ENCODE data around the gene ZBTB8OS.

DNA sequence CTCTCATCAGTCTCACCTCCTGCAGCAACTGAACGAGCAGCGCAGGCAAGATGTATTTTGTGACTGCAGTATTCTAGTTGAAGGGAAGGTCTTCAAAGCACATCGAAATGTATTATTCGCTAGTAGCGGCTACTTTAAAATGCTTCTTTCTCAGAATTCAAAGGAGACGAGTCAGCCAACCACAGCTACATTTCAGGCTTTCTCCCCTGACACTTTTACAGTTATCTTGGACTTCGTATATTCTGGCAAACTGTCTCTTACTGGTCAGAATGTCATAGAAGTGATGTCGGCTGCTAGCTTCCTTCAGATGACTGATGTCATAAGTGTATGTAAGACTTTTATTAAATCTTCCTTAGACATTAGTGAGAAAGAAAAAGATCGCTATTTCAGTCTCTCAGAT, 57.4 kb downstream of the ZBTB8OS start:
- TF ChIP-seq, protein P1, sequence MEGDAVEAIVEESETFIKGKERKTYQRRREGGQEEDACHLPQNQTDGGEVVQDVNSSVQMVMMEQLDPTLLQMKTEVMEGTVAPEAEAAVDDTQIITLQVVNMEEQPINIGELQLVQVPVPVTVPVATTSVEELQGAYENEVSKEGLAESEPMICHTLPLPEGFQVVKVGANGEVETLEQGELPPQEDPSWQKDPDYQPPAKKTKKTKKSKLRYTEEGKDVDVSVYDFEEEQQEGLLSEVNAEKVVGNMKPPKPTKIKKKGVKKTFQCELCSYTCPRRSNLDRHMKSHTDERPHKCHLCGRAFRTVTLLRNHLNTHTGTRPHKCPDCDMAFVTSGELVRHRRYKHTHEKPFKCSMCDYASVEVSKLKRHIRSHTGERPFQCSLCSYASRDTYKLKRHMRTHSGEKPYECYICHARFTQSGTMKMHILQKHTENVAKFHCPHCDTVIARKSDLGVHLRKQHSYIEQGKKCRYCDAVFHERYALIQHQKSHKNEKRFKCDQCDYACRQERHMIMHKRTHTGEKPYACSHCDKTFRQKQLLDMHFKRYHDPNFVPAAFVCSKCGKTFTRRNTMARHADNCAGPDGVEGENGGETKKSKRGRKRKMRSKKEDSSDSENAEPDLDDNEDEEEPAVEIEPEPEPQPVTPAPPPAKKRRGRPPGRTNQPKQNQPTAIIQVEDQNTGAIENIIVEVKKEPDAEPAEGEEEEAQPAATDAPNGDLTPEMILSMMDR (IDR thresholded peaks at IDR 0.05; ENCODE audit: low read length): no peak
- TF ChIP-seq EZH2 (optimal IDR thresholded peaks at IDR 0.05; ENCODE audit: low read depth, low read length) (no peak), EZH2phosphoT487 (IDR thresholded peaks at IDR 0.05; ENCODE audit: low read length) (no peak)
